Hepatocyte (in vitro differentiated cells): Measurements from ENCODE around the gene SMAD3.

ENCODE experiments used
- EZH2 ChIP-seq: fragments of 200-600 bp; sonication (generic); IDR thresholded peaks from 2 replicates; pipeline ENCODE4 v1.6.1; 2016; ENCODE audit warnings: antibody characterized with exemption, mild to moderate bottlenecking, borderline replicate concordance
- EZH2phosphoT487 ChIP-seq: fragments of 200-600 bp; sonication (generic); IDR thresholded peaks from one replicate; pipeline ENCODE4 v1.6.1; 2018; ENCODE audit warnings: antibody characterized with exemption, mild to moderate bottlenecking, low read depth, moderate library complexity; ENCODE audit not compliant: unreplicated experiment, severe bottlenecking
- TF ChIP-seq, protein P1 (sequence below): fragments of 200-600 bp; sonication (generic); IDR thresholded peaks from 2 replicates; pipeline ENCODE4 v1.5.1; 2016; ENCODE audit warnings: antibody characterized with exemption, mild to moderate bottlenecking; ENCODE audit not compliant: poor library complexity

DNA sequence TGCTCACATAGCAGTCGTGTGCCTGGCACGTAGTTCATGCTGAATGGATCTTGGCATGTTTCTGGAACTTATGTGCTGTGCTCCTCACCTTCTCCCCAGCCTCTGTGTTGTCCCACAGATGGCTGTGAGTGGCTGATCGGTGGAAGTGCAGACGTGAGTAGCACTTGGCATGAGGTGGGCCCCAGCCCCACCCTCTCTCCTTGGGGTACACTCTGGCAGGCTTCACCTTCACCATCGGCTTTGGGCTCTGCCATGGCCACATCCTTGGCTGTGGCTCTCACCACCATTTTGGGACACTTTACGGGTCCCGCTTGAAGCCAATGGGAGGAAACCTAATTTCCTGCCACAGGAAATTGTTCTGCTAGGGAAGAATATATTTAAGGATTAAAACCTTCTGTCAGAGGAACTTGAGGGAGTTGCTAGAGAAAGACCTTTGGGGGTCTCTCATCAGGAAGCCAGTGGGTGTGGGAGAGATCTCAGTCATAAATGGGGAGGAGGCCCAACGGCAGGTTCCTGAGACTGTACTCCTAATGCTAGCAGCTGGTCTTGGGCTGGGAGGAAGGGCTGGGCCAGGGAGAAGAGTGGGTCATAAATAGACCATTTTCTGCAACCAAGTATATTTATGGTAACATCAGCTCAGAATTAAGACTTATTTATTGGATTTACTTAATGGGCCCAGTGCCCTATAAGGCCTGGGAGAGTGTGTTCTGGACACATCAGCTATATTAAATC is 92.3 kb downstream of the SMAD3 start:
- TF ChIP-seq, protein P1, sequence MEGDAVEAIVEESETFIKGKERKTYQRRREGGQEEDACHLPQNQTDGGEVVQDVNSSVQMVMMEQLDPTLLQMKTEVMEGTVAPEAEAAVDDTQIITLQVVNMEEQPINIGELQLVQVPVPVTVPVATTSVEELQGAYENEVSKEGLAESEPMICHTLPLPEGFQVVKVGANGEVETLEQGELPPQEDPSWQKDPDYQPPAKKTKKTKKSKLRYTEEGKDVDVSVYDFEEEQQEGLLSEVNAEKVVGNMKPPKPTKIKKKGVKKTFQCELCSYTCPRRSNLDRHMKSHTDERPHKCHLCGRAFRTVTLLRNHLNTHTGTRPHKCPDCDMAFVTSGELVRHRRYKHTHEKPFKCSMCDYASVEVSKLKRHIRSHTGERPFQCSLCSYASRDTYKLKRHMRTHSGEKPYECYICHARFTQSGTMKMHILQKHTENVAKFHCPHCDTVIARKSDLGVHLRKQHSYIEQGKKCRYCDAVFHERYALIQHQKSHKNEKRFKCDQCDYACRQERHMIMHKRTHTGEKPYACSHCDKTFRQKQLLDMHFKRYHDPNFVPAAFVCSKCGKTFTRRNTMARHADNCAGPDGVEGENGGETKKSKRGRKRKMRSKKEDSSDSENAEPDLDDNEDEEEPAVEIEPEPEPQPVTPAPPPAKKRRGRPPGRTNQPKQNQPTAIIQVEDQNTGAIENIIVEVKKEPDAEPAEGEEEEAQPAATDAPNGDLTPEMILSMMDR: no peak
- TF ChIP-seq EZH2phosphoT487: no peak
- no peak for TF ChIP-seq EZH2
